GM12878 (cell line): ENCODE measurements around the gene FGD3. TPM values are rescaled to one million over a fixed set of nuclear protein-coding genes. Genes with fewer than 3 reads are reported as not detected.

Experiments used
- ATAC-seq: fragments of 200-7000 bp; cut with Tn5 transposase; 3 replicates; pipeline ENCODE4 v1.9.1; 2020; ENCODE audit warnings: mild to moderate bottlenecking, moderate library complexity
- BruUV-seq: library from RNA; stranded (reverse); fragments of 400-500 nt; replicated peaks from 2 replicates; lab custom pipeline; 2021; lab: Mats Ljungman, UMichigan
- CTCF ChIA-PET: fragments of 300-600 bp; sonication (Branson Sonifier 250); formaldehyde crosslinking; extraction: SDS; loops from one replicate; lab custom pipeline; 2021; ENCODE audit warnings: inconsistent platforms; lab: Yijun Ruan, JAX
- POLR2A ChIA-PET: fragments of 350-600 bp; formaldehyde crosslinking; extraction: SDS; loops from one replicate; lab custom pipeline; 2021; ENCODE audit warnings: inconsistent platforms; lab: Charles Lee
- RAD21 ChIA-PET: fragments of 300-600 bp; sonication (Branson Sonifier 250); formaldehyde crosslinking; loops from one replicate; lab custom pipeline; 2023; ENCODE audit warnings: antibody characterized with exemption; ENCODE audit not compliant: unreplicated experiment; lab: Charles Lee
- SMC1A ChIA-PET: fragments of 300-600 bp; sonication (Branson Sonifier 250); formaldehyde crosslinking; loops from one replicate; lab custom pipeline; 2023; ENCODE audit not compliant: unreplicated experiment, uncharacterized antibody; lab: Charles Lee
- DNase-seq: peaks from one replicate; pipeline ENCODE4 v3.0.0-alpha.2; 2011; ENCODE audit warnings: low read depth, low spot score
- FAIRE-seq: peaks from 3 replicates; lab custom pipeline; 2011; peaks lifted over from hg19 to GRCh38; lab: Jason Lieb, UNC
- H2AFZ ChIP-seq: 2 replicates; pipeline ENCODE4 v1.6.0; 2011; ENCODE audit warnings: low read depth, low read length, control low read depth; ENCODE audit not compliant: control insufficient read depth
- H3K27ac ChIP-seq: 2 replicates; pipeline ENCODE4 v1.5.1; 2011; ENCODE audit warnings: control low read depth; ENCODE audit not compliant: control insufficient read depth, insufficient read depth
- H3K27me3 ChIP-seq, 2 experiments: replicated peaks in 1 of 2; 2 replicates each; pipeline versions ENCODE4 v1.6.0 to v1.6.1; 2011; ENCODE audit warnings: low read length in 1 of 2; ENCODE audit not compliant: control insufficient read depth in 2 of 2, insufficient read depth in 2 of 2
- H3K36me3 ChIP-seq, 2 experiments: 2 replicates each; pipeline ENCODE4 v1.5.1; 2011; ENCODE audit warnings: low read length in 1 of 2; ENCODE audit not compliant: control insufficient read depth in 2 of 2, insufficient read depth in 2 of 2
- H3K4me1 ChIP-seq: 2 replicates; pipeline ENCODE4 v1.6.1; 2011; ENCODE audit warnings: mild to moderate bottlenecking, low read length, moderate library complexity, mixed read lengths; ENCODE audit not compliant: control insufficient read depth, insufficient read depth
- H3K4me2 ChIP-seq: 2 replicates; pipeline ENCODE4 v1.6.0; 2011; ENCODE audit warnings: control low read depth; ENCODE audit not compliant: control insufficient read depth, insufficient read depth
- H3K4me3 ChIP-seq: fragments of 200-600 bp; sonication (generic); 2 replicates; pipeline ENCODE4 v1.5.1; 2016
- H3K79me2 ChIP-seq: 2 replicates; pipeline ENCODE4 v1.6.0; 2011; ENCODE audit warnings: low read length; ENCODE audit not compliant: control insufficient read depth, insufficient read depth
- H3K9ac ChIP-seq: 2 replicates; pipeline ENCODE4 v1.8.0; 2011; ENCODE audit warnings: low read length, control low read depth, mixed read lengths; ENCODE audit not compliant: control insufficient read depth, insufficient read depth
- H3K9me3 ChIP-seq: replicated peaks from 3 replicates; pipeline ENCODE4 v1.5.1; 2011; ENCODE audit warnings: mild to moderate bottlenecking, low read length; ENCODE audit not compliant: control insufficient read depth, insufficient read depth
- H4K20me1 ChIP-seq: 2 replicates; pipeline ENCODE4 v1.6.0; 2011; ENCODE audit not compliant: control insufficient read depth, insufficient read depth
- BRCA1 ChIP-seq: IDR thresholded peaks from 2 replicates; pipeline ENCODE4 v1.6.1; 2011; ENCODE audit warnings: low read depth, low read length, improper control_type of control experiment
- CHD1 ChIP-seq: IDR thresholded peaks from 2 replicates; pipeline ENCODE4 v1.6.1; 2012; ENCODE audit warnings: low read depth, low read length, improper control_type of control experiment
- PAX5 ChIP-seq: IDR thresholded peaks from 2 replicates; pipeline ENCODE4 v1.6.1; 2011; ENCODE audit warnings: low read depth, low read length, borderline replicate concordance
- POLR2AphosphoS2 ChIP-seq: IDR thresholded peaks from 2 replicates; pipeline ENCODE4 v1.6.1; 2011; ENCODE audit warnings: low read depth, mild to moderate bottlenecking, low read length, improper control_type of control experiment, moderate library complexity
- POU2F2 ChIP-seq: IDR thresholded peaks from 3 replicates; pipeline ENCODE4 v1.6.1; 2011; ENCODE audit warnings: low read depth, mild to moderate bottlenecking, low read length, borderline replicate concordance
- WGBS: methylation state at CpG from one replicate; pipeline ENCODE4 v1.1.6; 2016; ENCODE audit warnings: low lambda C conversion rate; ENCODE audit not compliant: insufficient replicate concordance, insufficient coverage; ENCODE audit errors: missing lambda C conversion rate; 5-methylcytosine and 5-hydroxymethylcytosine counted together
- in situ Hi-C: fragments of 300-500 bp; cut with MboI; formaldehyde crosslinking; loops from 9 replicates; pipeline ENCODE4 v1.14.3; 2018; ENCODE audit warnings: mixed read lengths
- intact Hi-C: fragments of 100-400 bp; cut with micrococcal nuclease; formaldehyde crosslinking; loops from one replicate; pipeline ENCODE4 v1.14.2; 2022; ENCODE audit not compliant: unreplicated experiment
- polyA plus RNA-seq, 11 experiments: library from polyadenylated mRNA; depleted of rRNA in 4 of 11; unstranded in 6 of 11; stranded (reverse) in 5 of 11; fragments of >200 nt; fragmentation: Nextera tagmentation in 4 of 11; fragmentation: Illumina TruSeq in 1 of 11; extraction: Ambion mirVana in 4 of 11; extraction: Trizol in 1 of 11; gene quantifications; 1 replicate in 1 of 11; 2 replicates in 10 of 11; pipeline versions ENCODE4 v1.2.1 to v1.2.3, GENCODE V29; 2011 to 2016; ENCODE audit warnings: inconsistent platforms in 2 of 11, missing spikeins in 2 of 11, low read depth in 1 of 11
- total RNA-seq, 4 experiments: library from RNA; depleted of rRNA in 3 of 4; stranded (reverse); fragments of >200 nt in 3 of 4; fragmentation: Illumina TruSeq in 1 of 4; extraction: Trizol in 1 of 4; gene quantifications; 2 replicates each; pipeline versions ENCODE4 v1.2.1 to v1.2.3, GENCODE V29; 2013 to 2021
- TF ChIP-seq, protein P1 (sequence below): fragments of 450-650 bp; conservative IDR thresholded peaks from 2 replicates; pipeline ENCODE4 v1.6.1; 2017; ENCODE audit warnings: mild to moderate bottlenecking, moderate library complexity
- TF ChIP-seq, protein P2 (sequence below): IDR thresholded peaks from 2 replicates; pipeline ENCODE4 v1.6.1; 2012; ENCODE audit warnings: low read depth, low read length, improper control_type of control experiment

The FGD3 gene
- total and polyA plus RNA-seq, 10 of the 15 experiments (the other 5 are each of a cell fraction or from before 2014, with no cell fraction given), result 0.26 to 18.1 (median 12.4) TPM

DNA sequence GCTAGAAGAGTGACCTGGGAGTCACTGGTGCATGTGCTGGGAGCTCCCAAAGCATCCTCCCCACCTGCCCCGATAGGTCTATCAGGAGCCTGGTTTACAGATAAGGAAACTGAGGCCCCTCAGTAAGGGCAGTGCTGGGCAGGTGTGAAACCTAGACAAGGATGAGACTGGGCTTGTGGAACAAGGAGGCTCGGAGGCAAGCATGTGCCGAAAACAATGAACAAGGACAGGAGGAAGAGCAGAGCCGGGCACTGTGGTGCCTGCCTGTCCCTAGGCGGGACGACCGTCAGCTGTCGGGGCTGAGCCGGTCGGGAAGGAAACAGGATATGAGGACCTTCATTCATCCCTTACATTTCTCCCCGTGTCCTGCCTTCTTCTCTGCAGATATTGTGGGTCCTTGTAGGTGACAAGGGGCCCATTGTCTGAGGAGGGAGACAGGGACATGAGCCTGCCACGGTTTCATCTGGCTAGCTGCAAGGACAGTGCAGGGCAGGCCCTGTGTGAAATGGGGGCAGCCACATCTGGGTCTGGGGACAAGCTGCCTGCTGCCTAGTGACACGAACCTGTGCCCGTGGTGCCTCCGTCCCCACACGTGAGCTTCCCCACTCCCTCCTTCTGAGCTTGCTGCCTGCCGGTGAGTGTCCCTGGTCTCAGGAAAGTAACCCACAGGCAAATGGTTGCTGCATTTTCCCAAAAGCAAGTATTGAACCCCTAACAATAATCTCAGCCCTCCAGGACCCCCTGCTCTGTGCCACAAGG, 18.6 kb downstream of the FGD3 start:
- ChIA-PET POLR2A (interaction anchor here (0.7 to 1.4 kb wide), 5 partner anchors 11 to 98 kb away, joined by 3 to 4 read pairs (median 3); no protein-coding TSS in a partner anchor), RAD21 (interaction anchor here (1.1 to 2.0 kb wide), 3 partner anchors 37 to 143 kb away, joined by 3 to 6 read pairs (median 4); no protein-coding TSS in a partner anchor), CTCF (interaction anchor here (0.7 to 1.5 kb wide), 5 partner anchors 9 to 188 kb away, joined by 3 to 5 read pairs (median 3); no protein-coding TSS in a partner anchor), SMC1A (interaction anchor here (1.0 kb wide), 1 partner anchor 14 kb away, joined by 4 read pairs; no protein-coding TSS in a partner anchor)
- no peak for ATAC-seq
- H2AFZ ChIP-seq, result no peak overlapping the region; the same call in none of the 2 replicates
- TF ChIP-seq POLR2AphosphoS2, result no peak
- TF ChIP-seq CHD1, result no peak
- BruUV-seq, result no TSS peak
- no peaks in the 10 kb centered on the region; a peak in 1 of 4 replicates for H3K36me3 ChIP-seq
- no peak for DNase-seq
- in situ Hi-C loops, result no loop called here
- peak overlapping the region; percentile 80 for H3K9ac ChIP-seq
- H3K79me2 ChIP-seq, result peaks cover 29% of the 10 kb centered on the region
- H3K4me2 ChIP-seq, result peak overlapping the region; percentile 100
- FAIRE-seq, result no peak
- intact Hi-C loops, result loop anchor here (2.0 kb wide), 1 partner anchor 99 kb away; no protein-coding TSS in a partner anchor
- H3K4me3 ChIP-seq, result peak overlapping the region; percentile 72
- no peaks in the 10 kb centered on the region for H3K27me3 ChIP-seq
- H4K20me1 ChIP-seq, result no peaks in the 10 kb centered on the region
- peaks cover 32% of the 10 kb centered on the region for H3K4me1 ChIP-seq
- H3K9me3 ChIP-seq, result peaks cover 5% of the 10 kb centered on the region; the same call in 2 of the 3 replicates
- H3K27ac ChIP-seq, result peak overlapping the region; percentile 97
- WGBS, result 83% methylated on average over 17 of the region's 17 CpGs

DNA sequence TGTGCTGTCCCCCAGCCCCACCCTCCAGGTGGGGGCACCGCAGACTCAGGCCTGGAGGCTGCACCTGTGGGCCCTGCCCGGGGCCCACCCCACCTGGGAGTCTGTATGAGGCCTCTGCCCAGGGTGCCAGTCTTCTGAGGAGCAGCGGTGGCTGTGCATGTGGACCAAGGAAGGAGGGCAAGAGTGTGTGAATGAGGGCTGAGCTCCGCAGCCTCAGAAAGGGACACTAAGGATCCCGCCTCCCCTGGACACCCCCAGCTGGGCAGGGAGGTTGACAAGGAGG, 19.1 kb downstream of the FGD3 start:
- no peak for FAIRE-seq
- H3K9ac ChIP-seq, result no peak overlapping the region; the same call in 1 of the 2 replicates
- ChIA-PET CTCF (interaction anchor here (1.2 to 1.5 kb wide), 3 partner anchors 21 to 37 kb away, joined by 3 to 5 read pairs (median 3); no protein-coding TSS in a partner anchor), SMC1A (interaction anchor here (1.0 kb wide), 1 partner anchor 14 kb away, joined by 4 read pairs; no protein-coding TSS in a partner anchor), RAD21 (interaction anchor here (1.1 to 2.0 kb wide), 2 partner anchors 36 to 142 kb away, joined by 3 to 6 read pairs; no protein-coding TSS in a partner anchor), POLR2A (interaction anchor here (1.2 to 1.4 kb wide), 2 partner anchors 20 to 98 kb away, joined by 3 to 4 read pairs; no protein-coding TSS in a partner anchor)
- H3K79me2 ChIP-seq, result peaks cover 29% of the 10 kb centered on the region
- H3K4me2 ChIP-seq, result peak overlapping the region; percentile 100
- 100% methylated on average over 5 of the region's 5 CpGs for WGBS
- no peak for ATAC-seq
- H3K4me1 ChIP-seq, result peaks cover 32% of the 10 kb centered on the region
- no peaks in the 10 kb centered on the region for H3K27me3 ChIP-seq
- no TSS peak for BruUV-seq
- no peak overlapping the region for H2AFZ ChIP-seq
- DNase-seq, result no peak
- in situ Hi-C loops, result no loop called here
- H4K20me1 ChIP-seq, result peaks cover 2% of the 10 kb centered on the region; the same call in 1 of the 2 replicates
- H3K4me3 ChIP-seq, result peak overlapping the region; percentile 72; the same call in 1 of the 2 replicates
- H3K27ac ChIP-seq, result no peak overlapping the region
- no peaks in the 10 kb centered on the region; a peak in 1 of 4 replicates for H3K36me3 ChIP-seq
- H3K9me3 ChIP-seq, result peaks cover 2% of the 10 kb centered on the region; the same call in 1 of the 3 replicates
- intact Hi-C loops, result no loop called here
- TF ChIP-seq PAX5 (no peak), BRCA1 (no peak), POU2F2 (no peak)
- TF ChIP-seq, protein P1, sequence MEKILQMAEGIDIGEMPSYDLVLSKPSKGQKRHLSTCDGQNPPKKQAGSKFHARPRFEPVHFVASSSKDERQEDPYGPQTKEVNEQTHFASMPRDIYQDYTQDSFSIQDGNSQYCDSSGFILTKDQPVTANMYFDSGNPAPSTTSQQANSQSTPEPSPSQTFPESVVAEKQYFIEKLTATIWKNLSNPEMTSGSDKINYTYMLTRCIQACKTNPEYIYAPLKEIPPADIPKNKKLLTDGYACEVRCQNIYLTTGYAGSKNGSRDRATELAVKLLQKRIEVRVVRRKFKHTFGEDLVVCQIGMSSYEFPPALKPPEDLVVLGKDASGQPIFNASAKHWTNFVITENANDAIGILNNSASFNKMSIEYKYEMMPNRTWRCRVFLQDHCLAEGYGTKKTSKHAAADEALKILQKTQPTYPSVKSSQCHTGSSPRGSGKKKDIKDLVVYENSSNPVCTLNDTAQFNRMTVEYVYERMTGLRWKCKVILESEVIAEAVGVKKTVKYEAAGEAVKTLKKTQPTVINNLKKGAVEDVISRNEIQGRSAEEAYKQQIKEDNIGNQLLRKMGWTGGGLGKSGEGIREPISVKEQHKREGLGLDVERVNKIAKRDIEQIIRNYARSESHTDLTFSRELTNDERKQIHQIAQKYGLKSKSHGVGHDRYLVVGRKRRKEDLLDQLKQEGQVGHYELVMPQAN, result no peak
- TF ChIP-seq, protein P2, sequence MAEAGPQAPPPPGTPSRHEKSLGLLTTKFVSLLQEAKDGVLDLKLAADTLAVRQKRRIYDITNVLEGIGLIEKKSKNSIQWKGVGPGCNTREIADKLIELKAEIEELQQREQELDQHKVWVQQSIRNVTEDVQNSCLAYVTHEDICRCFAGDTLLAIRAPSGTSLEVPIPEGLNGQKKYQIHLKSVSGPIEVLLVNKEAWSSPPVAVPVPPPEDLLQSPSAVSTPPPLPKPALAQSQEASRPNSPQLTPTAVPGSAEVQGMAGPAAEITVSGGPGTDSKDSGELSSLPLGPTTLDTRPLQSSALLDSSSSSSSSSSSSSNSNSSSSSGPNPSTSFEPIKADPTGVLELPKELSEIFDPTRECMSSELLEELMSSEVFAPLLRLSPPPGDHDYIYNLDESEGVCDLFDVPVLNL, result no peak
